H1 (cell line): ENCODE measurements around the gene PHLDB3. TPM values are rescaled to one million over a fixed set of nuclear protein-coding genes. Genes with fewer than 3 reads are reported as not detected.

Experiments
- CTCF ChIA-PET: fragments of 300-600 bp; sonication (Branson Sonifier 250); formaldehyde crosslinking; loops from one replicate; lab custom pipeline; 2021; ENCODE audit not compliant: partially characterized antibody; lab: Charles Lee
- POLR2A ChIA-PET: fragments of 300-600 bp; sonication (Branson Sonifier 250); formaldehyde crosslinking; loops from one replicate; lab custom pipeline; 2021; ENCODE audit warnings: inconsistent platforms; ENCODE audit not compliant: partially characterized antibody; lab: Charles Lee
- DNase-seq, 2 experiments: peaks; one replicate each; pipeline versions ENCODE4 v3.0.0 to v3.0.0-alpha.2; 2010 to 2022; ENCODE audit warnings: low spot score in 2 of 2, low read depth in 1 of 2, mixed read lengths in 1 of 2
- FAIRE-seq: peaks from 2 replicates; lab custom pipeline; 2011; peaks lifted over from hg19 to GRCh38; lab: Jason Lieb, UNC
- H2AFZ ChIP-seq: 2 replicates; pipeline ENCODE4 v1.8.1; 2012; ENCODE audit warnings: low read length, inconsistent platforms
- H2AK5ac ChIP-seq: 2 replicates; pipeline ENCODE4 v1.6.1; 2013; ENCODE audit warnings: low read depth, low read length
- H2BK120ac ChIP-seq: replicated peaks from 2 replicates; pipeline ENCODE3; 2013; ENCODE audit warnings: low read depth, low read length, inconsistent platforms
- H2BK12ac ChIP-seq: 2 replicates; pipeline ENCODE4 v1.6.1; 2013; ENCODE audit warnings: low read depth, low read length
- H2BK15ac ChIP-seq: 2 replicates; pipeline ENCODE4 v1.6.1; 2013; ENCODE audit warnings: low read length
- H2BK20ac ChIP-seq: 2 replicates; pipeline ENCODE4 v1.6.1; 2013; ENCODE audit warnings: low read length
- H2BK5ac ChIP-seq: 2 replicates; pipeline ENCODE4 v1.6.1; 2013; ENCODE audit warnings: low read depth, low read length
- H3K14ac ChIP-seq: 2 replicates; pipeline ENCODE4 v1.6.1; 2013; ENCODE audit warnings: inconsistent platforms; ENCODE audit not compliant: insufficient read length
- H3K18ac ChIP-seq: 2 replicates; pipeline ENCODE4 v1.6.1; 2013; ENCODE audit warnings: low read length; ENCODE audit errors: extremely low read depth
- H3K23ac ChIP-seq: 2 replicates; pipeline ENCODE4 v1.6.1; 2013; ENCODE audit warnings: inconsistent platforms; ENCODE audit not compliant: insufficient read length
- H3K23me2 ChIP-seq: 2 replicates; pipeline ENCODE4 v1.6.1; 2013; ENCODE audit warnings: low read depth, low read length
- H3K27ac ChIP-seq: 2 replicates; pipeline ENCODE4 v1.6.1; 2011; ENCODE audit warnings: low read depth, low read length, inconsistent platforms
- H3K27me3 ChIP-seq, 4 experiments: replicated peaks in 1 of 4; 1 replicate in 1 of 4; 2 replicates in 3 of 4; pipeline versions ENCODE4 v1.6.1 to v1.8.1; 2011 to 2013; ENCODE audit warnings: low read length in 3 of 4, mild to moderate bottlenecking in 3 of 4, inconsistent platforms in 2 of 4, mixed read lengths in 2 of 4, moderate library complexity in 1 of 4; ENCODE audit not compliant: control insufficient read depth in 3 of 4, insufficient read depth in 3 of 4; ENCODE audit errors: extremely low read depth in 1 of 4
- H3K36me3 ChIP-seq, 4 experiments: 2 replicates each; pipeline versions ENCODE4 v1.6.1 to v1.8.1; 2011 to 2013; ENCODE audit warnings: mild to moderate bottlenecking in 4 of 4, low read length in 3 of 4, moderate library complexity in 2 of 4, control low read depth in 1 of 4, inconsistent platforms in 1 of 4; ENCODE audit not compliant: insufficient read depth in 4 of 4, control insufficient read depth in 2 of 4
- H3K4ac ChIP-seq: replicated peaks from 2 replicates; pipeline ENCODE3; 2013; ENCODE audit warnings: low read length, low read depth, mixed read lengths, inconsistent platforms; ENCODE audit not compliant: insufficient read length
- H3K4me1 ChIP-seq, 4 experiments: replicated peaks in 1 of 4; 1 replicate in 1 of 4; 2 replicates in 3 of 4; pipeline versions ENCODE4 v1.6.1 to v1.8.1; 2011 to 2013; ENCODE audit warnings: low read length in 3 of 4, inconsistent platforms in 2 of 4, mixed read lengths in 1 of 4; ENCODE audit not compliant: insufficient read depth in 4 of 4, control insufficient read depth in 3 of 4
- H3K4me2 ChIP-seq, 2 experiments: 2 replicates each; pipeline versions ENCODE4 v1.6.1 to v1.8.1; 2011 to 2013; ENCODE audit warnings: low read depth in 2 of 2, low read length in 2 of 2, control low read depth in 1 of 2, inconsistent platforms in 1 of 2, mild to moderate bottlenecking in 1 of 2; ENCODE audit not compliant: insufficient read depth in 1 of 2
- H3K4me3 ChIP-seq, 4 experiments: fragments of 200-600, 300-600 bp in 1 of 4; sonication (generic), shearing (Covaris generic), sonication (Bioruptor Twin) in 1 of 4; 2 replicates each; pipeline versions ENCODE4 v1.5.1 to v1.8.1; 2011 to 2016; ENCODE audit warnings: low read length in 4 of 4, low read depth in 3 of 4, control low read depth in 2 of 4, inconsistent platforms in 2 of 4, mild to moderate bottlenecking in 2 of 4, mixed read lengths in 1 of 4, moderate library complexity in 1 of 4; ENCODE audit not compliant: insufficient read depth in 2 of 4; ENCODE audit errors: extremely low read depth in 1 of 4
- H3K56ac ChIP-seq: replicated peaks from 2 replicates; pipeline ENCODE3; 2013; ENCODE audit warnings: low read depth, mild to moderate bottlenecking, mixed read lengths, low read length, inconsistent platforms; ENCODE audit not compliant: insufficient read length
- H3K79me1 ChIP-seq: 2 replicates; pipeline ENCODE4 v1.6.1; 2013; ENCODE audit warnings: low read depth, low read length, control low read depth
- H3K79me2 ChIP-seq, 2 experiments: 2 replicates each; pipeline versions ENCODE4 v1.6.1 to v1.8.1; 2012 to 2013; ENCODE audit warnings: low read length in 2 of 2, mild to moderate bottlenecking in 2 of 2, inconsistent platforms in 1 of 2; ENCODE audit not compliant: insufficient read depth in 2 of 2, control insufficient read depth in 1 of 2
- H3K9ac ChIP-seq, 4 experiments: replicated peaks in 1 of 4; 1 replicate in 1 of 4; 2 replicates in 3 of 4; pipeline versions ENCODE4 v1.6.1 to v1.8.1; 2011 to 2013; ENCODE audit warnings: low read depth in 3 of 4, low read length in 3 of 4, control low read depth in 2 of 4, mild to moderate bottlenecking in 2 of 4, moderate library complexity in 2 of 4, inconsistent platforms in 1 of 4; ENCODE audit errors: extremely low read depth in 1 of 4
- H3K9me3 ChIP-seq, 2 experiments: 2 replicates each; pipeline versions ENCODE4 v1.6.1 to v1.8.1; 2012 to 2013; ENCODE audit warnings: mild to moderate bottlenecking in 2 of 2, moderate library complexity in 2 of 2, control low read depth in 1 of 2, inconsistent platforms in 1 of 2, low read depth in 1 of 2, low read length in 1 of 2, mixed read lengths in 1 of 2; ENCODE audit not compliant: insufficient read depth in 2 of 2
- H4K20me1 ChIP-seq, 2 experiments: replicated peaks in 1 of 2; 2 replicates each; pipeline versions ENCODE3 to v1.8.1; 2011 to 2013; ENCODE audit warnings: inconsistent platforms in 2 of 2, low read length in 2 of 2, mild to moderate bottlenecking in 1 of 2; ENCODE audit not compliant: insufficient read depth in 2 of 2, control insufficient read depth in 1 of 2
- H4K5ac ChIP-seq: 2 replicates; pipeline ENCODE4 v1.6.1; 2013; ENCODE audit warnings: low read length, low read depth, mixed read lengths, inconsistent platforms; ENCODE audit not compliant: insufficient read length
- H4K8ac ChIP-seq: 2 replicates; pipeline ENCODE4 v1.8.0; 2013; ENCODE audit warnings: mild to moderate bottlenecking, moderate library complexity, low read length, inconsistent platforms; ENCODE audit not compliant: insufficient read depth; ENCODE audit errors: extremely low read depth
- H4K91ac ChIP-seq: replicated peaks from 2 replicates; pipeline ENCODE3; 2013; ENCODE audit warnings: low read length, mixed read lengths, inconsistent platforms; ENCODE audit not compliant: insufficient read length
- CBX5 ChIP-seq: fragments of 300-800, 300-1000 bp; sonication (generic); IDR thresholded peaks from 2 replicates; pipeline ENCODE4 v1.7.1; 2016; ENCODE audit warnings: antibody characterized with exemption, low read length, low read depth
- CHD2 ChIP-seq: IDR thresholded peaks from 2 replicates; pipeline ENCODE4 v1.6.1; 2012; ENCODE audit warnings: low read length, improper control_type of control experiment
- CREB1 ChIP-seq: IDR thresholded peaks from 2 replicates; pipeline ENCODE4 v1.6.1; 2012; ENCODE audit warnings: inconsistent platforms
- HDAC6 ChIP-seq: IDR thresholded peaks from one replicate; pipeline ENCODE4 v1.7.1; 2012; ENCODE audit warnings: low read depth, mild to moderate bottlenecking, inconsistent platforms, low read length, moderate library complexity
- JUND ChIP-seq: IDR thresholded peaks from 2 replicates; pipeline ENCODE4 v1.6.1; 2011; ENCODE audit warnings: mild to moderate bottlenecking, improper control_type of control experiment, low read length
- KDM5A ChIP-seq: fragments of 200-600 bp; IDR thresholded peaks from 2 replicates; pipeline ENCODE4 v1.7.1; 2012; ENCODE audit warnings: mild to moderate bottlenecking, low read length, inconsistent platforms, mixed read lengths
- MAX ChIP-seq: IDR thresholded peaks from 2 replicates; pipeline ENCODE4 v1.6.1; 2012; ENCODE audit warnings: inconsistent platforms
- POLR2AphosphoS5 ChIP-seq: IDR thresholded peaks from 2 replicates; pipeline ENCODE4 v1.6.1; 2011; ENCODE audit warnings: low read depth, low read length
- POU5F1 ChIP-seq: IDR thresholded peaks from 2 replicates; pipeline ENCODE4 v1.6.1; 2011; ENCODE audit warnings: low read depth, mild to moderate bottlenecking, low read length, moderate library complexity
- SIN3A ChIP-seq, 2 experiments: IDR thresholded peaks in 1 of 2; conservative IDR thresholded peaks in 1 of 2; 2 replicates each; pipeline ENCODE4 v1.6.1; 2011 to 2012; ENCODE audit warnings: low read length in 2 of 2, improper control_type of control experiment in 1 of 2, low read depth in 1 of 2, mild to moderate bottlenecking in 1 of 2
- SUZ12 ChIP-seq: fragments of 200-600 bp; sonication (generic); IDR thresholded peaks from 2 replicates; pipeline ENCODE4 v1.6.1; 2012; ENCODE audit warnings: mild to moderate bottlenecking, inconsistent platforms, low read length, moderate library complexity, mixed read lengths
- TAF1 ChIP-seq: IDR thresholded peaks from 2 replicates; pipeline ENCODE4 v1.6.1; 2011; ENCODE audit warnings: mild to moderate bottlenecking, low read depth, low read length
- TEAD4 ChIP-seq: IDR thresholded peaks from 2 replicates; pipeline ENCODE4 v1.6.1; 2012; ENCODE audit warnings: low read depth, low read length, inconsistent platforms, mixed read lengths
- WGBS, 2 experiments: shearing (Covaris generic) in 1 of 2; methylation state at CpG; one replicate each; pipeline versions ENCODE4 v1.1.6 to v1.1.7; 2013 to 2015; ENCODE audit warnings: low lambda C conversion rate in 2 of 2, mixed read lengths in 2 of 2, inconsistent platforms in 1 of 2, low coverage in 1 of 2, missing lambda C conversion rate in 1 of 2; ENCODE audit not compliant: insufficient replicate concordance in 2 of 2, insufficient coverage in 1 of 2, insufficient read length in 1 of 2; ENCODE audit errors: extremely low coverage in 1 of 2, missing lambda C conversion rate in 1 of 2; 5-methylcytosine and 5-hydroxymethylcytosine counted together
- polyA plus RNA-seq, 7 experiments: library from polyadenylated mRNA; depleted of rRNA in 3 of 7; stranded (reverse) in 5 of 7; unstranded in 2 of 7; fragments of >200 nt in 5 of 7; fragments of 200-250 nt in 2 of 7; gene quantifications; 1 replicate in 5 of 7; 2 replicates in 1 of 7; 4 replicates in 1 of 7; pipeline versions ENCODE4 v1.2.1 to v1.2.3, GENCODE V29; 2011 to 2013; ENCODE audit warnings: missing spikeins in 2 of 7, mixed read lengths in 2 of 7
- total RNA-seq: library from RNA; stranded (reverse); fragmentation: NEBNext Ultra II Directional; extraction: Animal tissue kit (Norgen Biotek cat#: 25700); gene quantifications from 2 replicates; pipeline ENCODE4 v1.2.1, GENCODE V29; 2021
- TF ChIP-seq, protein P1 (sequence below): IDR thresholded peaks from 2 replicates; pipeline ENCODE4 v1.6.1; 2011; ENCODE audit warnings: low read depth, mild to moderate bottlenecking, low read length; ENCODE audit not compliant: insufficient read depth

The PHLDB3 gene
- total and polyA plus RNA-seq, 2 of the 8 experiments (the other 6 are each of a cell fraction or from before 2014, with no cell fraction given) = 4.0 to 8.5 TPM

DNA sequence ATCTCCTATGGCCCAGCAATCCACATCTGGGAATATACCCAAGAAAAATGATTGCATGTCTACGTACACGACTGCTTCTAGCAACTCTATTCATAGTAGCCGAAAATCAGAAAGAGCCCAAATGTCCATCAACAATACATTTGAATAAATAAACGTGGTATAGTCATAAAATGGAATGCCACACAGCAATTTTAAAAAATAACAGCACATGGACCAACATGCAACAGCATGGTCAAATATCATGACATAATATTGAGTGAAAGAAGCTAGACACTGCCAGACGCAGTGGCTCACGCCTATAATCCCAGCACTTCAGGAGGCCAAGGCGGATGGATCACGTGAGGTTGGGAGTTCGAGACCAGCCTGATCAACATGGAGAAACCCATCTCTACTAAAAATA, 73.6 kb downstream of the PHLDB3 start:
- H3K4me2 ChIP-seq = no peak overlapping the region
- no peak overlapping the region for H3K9ac ChIP-seq
- H3K4ac ChIP-seq = no peak overlapping the region
- H2BK120ac ChIP-seq = no peak overlapping the region
- H2AK5ac ChIP-seq = no peak overlapping the region
- H3K36me3 ChIP-seq = no peaks in the 10 kb centered on the region
- no peak overlapping the region for H2BK15ac ChIP-seq
- H3K14ac ChIP-seq = no peak overlapping the region
- H3K18ac ChIP-seq = no peak overlapping the region
- no peak overlapping the region for H3K23ac ChIP-seq
- H4K5ac ChIP-seq = no peak overlapping the region
- no peaks in the 10 kb centered on the region for H3K27me3 ChIP-seq
- no peak for DNase-seq
- FAIRE-seq = no peak
- no peaks in the 10 kb centered on the region for H3K4me1 ChIP-seq
- H3K27ac ChIP-seq = no peak overlapping the region
- H3K79me1 ChIP-seq = no peaks in the 10 kb centered on the region
- H4K8ac ChIP-seq = no peak overlapping the region
- no peaks in the 10 kb centered on the region for H3K23me2 ChIP-seq
- no peaks in the 10 kb centered on the region for H3K9me3 ChIP-seq
- WGBS, 2 experiments = 90% methylated on average over 9 of the region's 9 CpGs; no CpG with 5 or more reads in 1 of the 2 experiments
- no peak overlapping the region for H3K56ac ChIP-seq
- H4K20me1 ChIP-seq = no peaks in the 10 kb centered on the region
- H4K91ac ChIP-seq = no peak overlapping the region
- no peaks in the 10 kb centered on the region for H3K79me2 ChIP-seq
- POLR2A ChIA-PET = no interaction called here
- no peak overlapping the region for H3K4me3 ChIP-seq
- CTCF ChIA-PET = interaction anchor here (0.7 to 5.3 kb wide), 4 partner anchors 10 to 89 kb away, joined by 3 to 49 read pairs (median 40); no protein-coding TSS in a partner anchor
- no peak overlapping the region for H2BK12ac ChIP-seq
- TF ChIP-seq TEAD4 = no peak
- no peak for TF ChIP-seq POLR2AphosphoS5
- no peak for TF ChIP-seq KDM5A
- no peak for TF ChIP-seq JUND
- TF ChIP-seq SUZ12 = no peak
- no peak for TF ChIP-seq POU5F1
- no peak for TF ChIP-seq CBX5
- TF ChIP-seq HDAC6 = no peak
- TF ChIP-seq, protein P1, sequence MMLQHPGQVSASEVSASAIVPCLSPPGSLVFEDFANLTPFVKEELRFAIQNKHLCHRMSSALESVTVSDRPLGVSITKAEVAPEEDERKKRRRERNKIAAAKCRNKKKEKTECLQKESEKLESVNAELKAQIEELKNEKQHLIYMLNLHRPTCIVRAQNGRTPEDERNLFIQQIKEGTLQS = no peak
- TF ChIP-seq TAF1 = no peak
- no peak for TF ChIP-seq CREB1
- no peak for TF ChIP-seq SIN3A (conservative IDR thresholded peaks at IDR 0.05 in 1 of 2, IDR thresholded peaks at IDR 0.05 in 1 of 2; ENCODE audit: low read depth in 1 of 2, low read length in 2 of 2)
- TF ChIP-seq CHD2 = no peak
- TF ChIP-seq MAX = no peak
- no peak overlapping the region for H2BK20ac ChIP-seq
- H2AFZ ChIP-seq = no peak overlapping the region
- H2BK5ac ChIP-seq = no peak overlapping the region
